Measurements from ENCODE around the gene SELENOT.
"Not testable (repeated sequence)": the region's sequence is repeated elsewhere in the genome, so short reads cannot be mapped to it uniquely, and the experiment has no call there.

The SELENOT gene

GRCh38 chr3:150620002-150620689, 17.0 kb downstream of the SELENOT start:
- Histone ChIP-seq H3K27ac (ENCODE audit: low read length) (no peak overlapping the region), H3K4me2 (ENCODE audit: low read depth, low read length) (no peak overlapping the region), H3K9me3 (replicated peaks; ENCODE audit: insufficient read depth, low read length) (no peaks in the 10 kb centered on the region), H4K20me1 (ENCODE audit: insufficient read depth, low read length) (peaks cover 69% of the 10 kb centered on the region), H3F3A (ENCODE audit: insufficient read depth, low read length) (peaks cover 18% of the 10 kb centered on the region; the same call in 1 of the 2 replicates), H3K36me3 (replicated peaks; ENCODE audit: insufficient read depth, low read length) (peaks cover 14% of the 10 kb centered on the region), H3K9ac (ENCODE audit: low read length) (no peak overlapping the region), H3K4me1 (ENCODE audit: low read length) (peaks cover 4% of the 10 kb centered on the region; the same call in 1 of the 2 replicates), H3K9me2 (replicated peaks; ENCODE audit: insufficient read depth, low read length) (no peaks in the 10 kb centered on the region), H2AFZ (ENCODE audit: low read length) (no peak overlapping the region), H3K79me2 (ENCODE audit: low read length) (peaks cover 88% of the 10 kb centered on the region), H3K4me3 (ENCODE audit: low read length) (no peak overlapping the region), H3K27me3 (replicated peaks; ENCODE audit: insufficient read depth, low read length) (no peaks in the 10 kb centered on the region)
- DNase-seq: no peak
- TF ChIP-seq EZH2phosphoT487 (IDR thresholded peaks at IDR 0.05; ENCODE audit: low read length): no peak
- no peak for TF ChIP-seq EZH2 (optimal IDR thresholded peaks at IDR 0.05; ENCODE audit: low read depth, low read length)
- TF ChIP-seq CTCF (IDR thresholded peaks at IDR 0.05; ENCODE audit: low read length): no peak

GRCh38 chr3:150622955-150623354, 19.8 kb downstream of the SELENOT start:
- H3K9me3 ChIP-seq (replicated peaks; ENCODE audit: insufficient read depth, low read length); H3K4me2 ChIP-seq (ENCODE audit: low read depth, low read length); H3K9me2 ChIP-seq (replicated peaks; ENCODE audit: insufficient read depth, low read length); H3K27ac ChIP-seq (ENCODE audit: low read length); H3K9ac ChIP-seq (ENCODE audit: low read length); H2AFZ ChIP-seq (ENCODE audit: low read length); H3K4me1 ChIP-seq (ENCODE audit: low read length); DNase-seq; H3K4me3 ChIP-seq (ENCODE audit: low read length); H3K27me3 ChIP-seq (replicated peaks; ENCODE audit: insufficient read depth, low read length): not testable (repeated sequence)
- Histone ChIP-seq H3F3A (ENCODE audit: insufficient read depth, low read length) (peaks cover 13% of the 10 kb centered on the region; the same call in 1 of the 2 replicates), H3K79me2 (ENCODE audit: low read length) (peaks cover 97% of the 10 kb centered on the region), H4K20me1 (ENCODE audit: insufficient read depth, low read length) (peaks cover 61% of the 10 kb centered on the region), H3K36me3 (replicated peaks; ENCODE audit: insufficient read depth, low read length) (peaks cover 30% of the 10 kb centered on the region)

- H3K79me2 ChIP-seq (ENCODE audit: low read length): peaks cover 87% of the 10 kb centered on the region
- no peak overlapping the region for H2AFZ ChIP-seq (ENCODE audit: low read length)
- H3K4me1 ChIP-seq (ENCODE audit: low read length): no peaks in the 10 kb centered on the region; the same call in 1 of the 2 replicates
- H4K20me1 ChIP-seq (ENCODE audit: insufficient read depth, low read length): peaks cover 52% of the 10 kb centered on the region
- no peak overlapping the region for H3K4me3 ChIP-seq (ENCODE audit: low read length)
- no peak for DNase-seq
- peaks cover 26% of the 10 kb centered on the region for H3K36me3 ChIP-seq (replicated peaks; ENCODE audit: insufficient read depth, low read length)
- no peaks in the 10 kb centered on the region for H3K27me3 ChIP-seq (replicated peaks; ENCODE audit: insufficient read depth, low read length)
- H3K4me2 ChIP-seq (ENCODE audit: low read depth, low read length): no peak overlapping the region
- no peak overlapping the region for H3K27ac ChIP-seq (ENCODE audit: low read length)
- H3K9me2 ChIP-seq (replicated peaks; ENCODE audit: insufficient read depth, low read length): no peaks in the 10 kb centered on the region
- peaks cover 10% of the 10 kb centered on the region; the same call in 1 of the 2 replicates for H3F3A ChIP-seq (ENCODE audit: insufficient read depth, low read length)
- no peak overlapping the region for H3K9ac ChIP-seq (ENCODE audit: low read length)
- TF ChIP-seq CTCF (IDR thresholded peaks at IDR 0.05; ENCODE audit: low read length): no peak
- no peak for TF ChIP-seq EZH2 (optimal IDR thresholded peaks at IDR 0.05; ENCODE audit: low read depth, low read length)
- TF ChIP-seq EZH2phosphoT487 (IDR thresholded peaks at IDR 0.05; ENCODE audit: low read length): no peak
- no peaks in the 10 kb centered on the region for H3K9me3 ChIP-seq (replicated peaks; ENCODE audit: insufficient read depth, low read length)
Observed at GRCh38 chr3:150623945-150624344, 20.8 kb downstream of the SELENOT start.
